ENCODE data around the gene DOCK3.

DNA sequence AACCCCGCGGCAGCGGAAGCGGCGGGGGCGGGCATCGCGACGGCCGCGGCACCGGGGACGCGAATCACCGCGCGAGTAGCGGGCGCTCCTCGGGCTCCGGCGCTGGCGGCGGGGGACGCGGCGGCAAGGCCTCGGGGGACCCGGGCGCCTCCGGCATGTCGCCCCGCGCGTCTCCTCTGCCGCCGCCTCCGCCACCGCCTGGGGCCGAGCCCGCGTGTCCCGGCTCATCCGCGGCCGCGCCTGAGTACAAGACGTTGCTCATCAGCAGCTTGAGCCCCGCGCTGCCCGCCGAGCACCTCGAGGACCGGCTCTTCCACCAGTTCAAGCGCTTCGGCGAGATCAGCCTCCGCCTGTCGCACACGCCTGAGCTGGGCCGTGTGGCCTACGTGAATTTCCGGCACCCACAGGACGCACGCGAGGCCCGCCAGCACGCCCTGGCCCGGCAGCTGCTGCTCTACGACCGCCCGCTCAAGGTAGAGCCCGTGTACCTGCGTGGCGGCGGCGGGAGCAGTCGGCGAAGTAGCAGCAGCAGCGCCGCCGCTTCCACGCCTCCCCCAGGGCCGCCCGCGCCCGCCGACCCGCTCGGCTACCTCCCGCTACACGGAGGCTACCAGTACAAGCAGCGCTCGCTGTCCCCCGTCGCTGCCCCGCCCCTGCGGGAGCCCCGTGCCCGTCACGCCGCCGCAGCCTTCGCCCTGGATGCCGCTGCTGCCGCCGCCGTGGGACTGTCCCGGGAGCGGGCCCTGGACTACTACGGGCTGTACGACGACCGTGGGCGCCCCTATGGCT, 717.0 kb downstream of the DOCK3 start:
- TF ChIP-seq, protein P1, sequence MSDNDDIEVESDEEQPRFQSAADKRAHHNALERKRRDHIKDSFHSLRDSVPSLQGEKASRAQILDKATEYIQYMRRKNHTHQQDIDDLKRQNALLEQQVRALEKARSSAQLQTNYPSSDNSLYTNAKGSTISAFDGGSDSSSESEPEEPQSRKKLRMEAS (IDR thresholded peaks at IDR 0.05; ENCODE audit: low read depth, low read length) = peak; percentile 16; the same call in 1 of the 2 replicates
- TF ChIP-seq, protein P2, sequence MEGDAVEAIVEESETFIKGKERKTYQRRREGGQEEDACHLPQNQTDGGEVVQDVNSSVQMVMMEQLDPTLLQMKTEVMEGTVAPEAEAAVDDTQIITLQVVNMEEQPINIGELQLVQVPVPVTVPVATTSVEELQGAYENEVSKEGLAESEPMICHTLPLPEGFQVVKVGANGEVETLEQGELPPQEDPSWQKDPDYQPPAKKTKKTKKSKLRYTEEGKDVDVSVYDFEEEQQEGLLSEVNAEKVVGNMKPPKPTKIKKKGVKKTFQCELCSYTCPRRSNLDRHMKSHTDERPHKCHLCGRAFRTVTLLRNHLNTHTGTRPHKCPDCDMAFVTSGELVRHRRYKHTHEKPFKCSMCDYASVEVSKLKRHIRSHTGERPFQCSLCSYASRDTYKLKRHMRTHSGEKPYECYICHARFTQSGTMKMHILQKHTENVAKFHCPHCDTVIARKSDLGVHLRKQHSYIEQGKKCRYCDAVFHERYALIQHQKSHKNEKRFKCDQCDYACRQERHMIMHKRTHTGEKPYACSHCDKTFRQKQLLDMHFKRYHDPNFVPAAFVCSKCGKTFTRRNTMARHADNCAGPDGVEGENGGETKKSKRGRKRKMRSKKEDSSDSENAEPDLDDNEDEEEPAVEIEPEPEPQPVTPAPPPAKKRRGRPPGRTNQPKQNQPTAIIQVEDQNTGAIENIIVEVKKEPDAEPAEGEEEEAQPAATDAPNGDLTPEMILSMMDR (IDR thresholded peaks at IDR 0.05 in 2 of 3, conservative IDR thresholded peaks at IDR 0.05 in 1 of 3; ENCODE audit: control insufficient read depth in 2 of 3, extremely low read depth in 1 of 3, insufficient read depth in 1 of 3, low read depth in 3 of 3, low read length in 3 of 3) = no peak
- TF ChIP-seq POLR2A (IDR thresholded peaks at IDR 0.05; ENCODE audit: low read depth, low read length) = peak; percentile 73
- TF ChIP-seq, protein P3, sequence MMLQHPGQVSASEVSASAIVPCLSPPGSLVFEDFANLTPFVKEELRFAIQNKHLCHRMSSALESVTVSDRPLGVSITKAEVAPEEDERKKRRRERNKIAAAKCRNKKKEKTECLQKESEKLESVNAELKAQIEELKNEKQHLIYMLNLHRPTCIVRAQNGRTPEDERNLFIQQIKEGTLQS (IDR thresholded peaks at IDR 0.05; ENCODE audit: borderline replicate concordance, extremely low read depth, low read depth, low read length) = no peak
